Measurements from ENCODE around the gene CMTM6. TPM values are rescaled to one million over a fixed set of nuclear protein-coding genes. Genes with fewer than 3 reads are reported as not detected.

The CMTM6 gene
- total and polyA plus RNA-seq, 12 donors, result 8.5 to 23.8 (median 11.0) TPM

GRCh38 chr3:32502946-32503286 lies 264 bp upstream of the CMTM6 start:
- peaks cover 0 to 7% (median 0%) of the 10 kb centered on the region in 9 donors for H3K36me3 ChIP-seq
- no peak for TF ChIP-seq CTCF (IDR thresholded peaks at IDR 0.05)
- WGBS, 2 donors, result 2 to 4% methylated on average over 6 of the region's 6 CpGs
- peak overlapping the region; percentile 61 to 97 (median 84) for H3K4me3 ChIP-seq
- DNase-seq (no peak), ATAC-seq (peak in 3 of 8 donors; percentile 1 to 3 (median 2))
- H3K9me3 ChIP-seq, result no peaks in the 10 kb centered on the region
- H3K27ac ChIP-seq, result peak overlapping the region; percentile 75 to 99 (median 96)
- no peaks in the 10 kb centered on the region for H3K27me3 ChIP-seq
- peaks cover 0 to 45% (median 19%) of the 10 kb centered on the region in 9 donors for H3K4me1 ChIP-seq
- intact Hi-C loops (cut with DNase I), result loop anchor here in 3 of 10 donors (10.0 kb wide), 1 partner anchor 72 kb away; the partner anchor contains the start of gene DYNC1LI1 (in 3 of the 3)

GRCh38 chr3:32501783-32502117 lies 902 bp downstream of the CMTM6 start:
- no peaks in the 10 kb centered on the region for H3K27me3 ChIP-seq
- peak in 1 of 8 donors; percentile 6 for ATAC-seq
- H3K4me1 ChIP-seq, result peaks cover 0 to 48% (median 19%) of the 10 kb centered on the region in 9 donors
- WGBS, 2 donors, result 10 to 12% methylated on average over 4 of the region's 4 CpGs
- intact Hi-C loops (cut with DNase I), result loop anchor here in 3 of 10 donors (10.0 kb wide), 1 partner anchor 73 kb away; the partner anchor contains the start of gene DYNC1LI1 (in 3 of the 3)
- peak overlapping the region; percentile 61 to 97 (median 84) for H3K4me3 ChIP-seq
- H3K9me3 ChIP-seq, result no peaks in the 10 kb centered on the region
- DNase-seq, result no peak
- peaks cover 0 to 12% (median 0%) of the 10 kb centered on the region in 9 donors for H3K36me3 ChIP-seq
- H3K27ac ChIP-seq, result peak overlapping the region; percentile 75 to 99 (median 96)
- no peak for TF ChIP-seq CTCF (IDR thresholded peaks at IDR 0.05)

GRCh38 chr3:32500880-32501782 lies 1.5 kb downstream of the CMTM6 start:
- ATAC-seq (no peak), DNase-seq (no peak)
- TF ChIP-seq CTCF (IDR thresholded peaks at IDR 0.05), result no peak
- intact Hi-C loops (cut with DNase I), result loop anchor here in 3 of 10 donors (10.0 kb wide), 1 partner anchor 74 kb away; the partner anchor contains the start of gene DYNC1LI1 (in 3 of the 3)
- Histone ChIP-seq H3K4me3 (peak overlapping the region in 9 of 10 donors; percentile 61 to 97 (median 86)), H3K36me3 (peaks cover 0 to 12% (median 0%) of the 10 kb centered on the region in 9 donors), H3K27ac (peak overlapping the region in 8 of 10 donors; percentile 86 to 99 (median 98)), H3K4me1 (peaks cover 0 to 52% (median 19%) of the 10 kb centered on the region in 9 donors), H3K27me3 (no peaks in the 10 kb centered on the region), H3K9me3 (no peaks in the 10 kb centered on the region)
- 72 to 75% methylated on average over 25 of the region's 25 CpGs for WGBS, 2 donors

- no peak for TF ChIP-seq CTCF (IDR thresholded peaks at IDR 0.05)
- 74% methylated on average over 2 of the region's 2 CpGs for WGBS, 2 donors
- intact Hi-C loops (cut with DNase I), result loop anchor here in 3 of 10 donors (10.0 kb wide), 1 partner anchor 75 kb away; the partner anchor contains the start of gene DYNC1LI1 (in 3 of the 3)
- ATAC-seq (no peak), DNase-seq (no peak)
- H3K27ac ChIP-seq, result peak overlapping the region in 1 of 10 donors; percentile 99
- H3K4me1 ChIP-seq, result peaks cover 0 to 59% (median 27%) of the 10 kb centered on the region in 9 donors
- peak overlapping the region in 1 of 10 donors; percentile 88 for H3K4me3 ChIP-seq
- no peaks in the 10 kb centered on the region for H3K27me3 ChIP-seq
- H3K36me3 ChIP-seq, result peaks cover 0 to 12% (median 0%) of the 10 kb centered on the region in 9 donors
- H3K9me3 ChIP-seq, result no peaks in the 10 kb centered on the region
Measured at GRCh38 chr3:32500231-32500630, 2.4 kb downstream of the CMTM6 start.

All from heart right ventricle (tissue), 16 donors.